Measurements from ENCODE around the gene DDX25. TPM values are rescaled to one million over a fixed set of nuclear protein-coding genes. Genes with fewer than 3 reads are reported as not detected.

Gene DDX25
- total RNA-seq, 1 experiment from 2014 or later: 0.37 TPM

GRCh38 chr11:125892994-125893393, 11.3 kb upstream of the DDX25 start:
- Histone ChIP-seq H3K4me3 (replicated peaks in 1 of 2; ENCODE audit: low read depth in 1 of 2, low read length in 2 of 2) (no peak overlapping the region), H3K79me2 (ENCODE audit: insufficient read depth, low read length) (peaks cover 100% of the 10 kb centered on the region), H3K9me3 (ENCODE audit: control insufficient read depth in 1 of 2, insufficient read depth in 1 of 2, low read depth in 1 of 2, low read length in 2 of 2) (no peaks in the 10 kb centered on the region), H3K36me3 (ENCODE audit: control insufficient read depth in 1 of 2, insufficient read depth in 2 of 2, low read length in 2 of 2) (peaks cover 24 to 36% of the 10 kb centered on the region in 2 experiments; a peak in 3 of 4 replicates), H3K27me3 (ENCODE audit: insufficient read depth, low read length) (no peaks in the 10 kb centered on the region), H3K9me2 (ENCODE audit: insufficient read depth) (no peaks in the 10 kb centered on the region), H2AFZ (ENCODE audit: low read depth, low read length, poor library complexity, severe bottlenecking) (no peak overlapping the region), H3K4me2 (ENCODE audit: low read length) (no peak overlapping the region), H3K27ac (ENCODE audit: low read depth, low read length) (no peak overlapping the region), H3K9ac (ENCODE audit: low read length) (no peak overlapping the region), H3K4me1 (ENCODE audit: control insufficient read depth in 1 of 2, insufficient read depth in 2 of 2, low read length in 2 of 2) (peaks cover 0 to 16% of the 10 kb centered on the region in 2 experiments; a peak in 3 of 4 replicates), H4K20me1 (ENCODE audit: insufficient read depth) (peaks cover 3% of the 10 kb centered on the region; the same call in 1 of the 2 replicates)
- TF ChIP-seq FOSL1 (IDR thresholded peaks at IDR 0.05; ENCODE audit: low read depth): no peak
- no peak for TF ChIP-seq EGR1 (IDR thresholded peaks at IDR 0.05; ENCODE audit: low read depth)
- TF ChIP-seq EZH2 (IDR thresholded peaks at IDR 0.05): no peak
- ChIA-PET POLR2A (no interaction called here), RAD21 (ENCODE audit: low non-redundant PET in 1 of 2, low total read pairs in 2 of 2, uncharacterized antibody in 2 of 2, unreplicated experiment in 2 of 2) (no interaction called here), CTCF (no interaction called here)
- DNase-seq (ENCODE audit: low read depth, low spot score): no peak
- BruUV-seq (replicated peaks): no TSS peak
- ATAC-seq: no peak
- intact Hi-C loops (cut with micrococcal nuclease): no loop called here

GRCh38 chr11:125901872-125902271, 2.4 kb upstream of the DDX25 start:
- intact Hi-C loops (cut with micrococcal nuclease): no loop called here
- Histone ChIP-seq H4K20me1 (ENCODE audit: insufficient read depth) (0 out of 2 replicates have a peak, but pooled peaks cover 4% of the 10 kb centered on the region), H3K4me2 (ENCODE audit: low read length) (peak overlapping the region; percentile 79), H3K4me3 (replicated peaks in 1 of 2; ENCODE audit: low read depth in 1 of 2, low read length in 2 of 2) (peak overlapping the region; percentile 63 to 82), H3K27ac (ENCODE audit: low read depth, low read length) (no peak overlapping the region), H3K27me3 (ENCODE audit: insufficient read depth, low read length) (peaks cover 8% of the 10 kb centered on the region; the same call in 1 of the 2 replicates), H3K36me3 (ENCODE audit: control insufficient read depth in 1 of 2, insufficient read depth in 2 of 2, low read length in 2 of 2) (peaks cover 17 to 20% of the 10 kb centered on the region in 2 experiments; a peak in 3 of 4 replicates), H3K9ac (ENCODE audit: low read length) (no peak overlapping the region), H3K9me2 (ENCODE audit: insufficient read depth) (no peaks in the 10 kb centered on the region), H3K4me1 (ENCODE audit: control insufficient read depth in 1 of 2, insufficient read depth in 2 of 2, low read length in 2 of 2) (peaks cover 3 to 8% of the 10 kb centered on the region in 2 experiments; a peak in 2 of 4 replicates), H3K79me2 (ENCODE audit: insufficient read depth, low read length) (peaks cover 56% of the 10 kb centered on the region), H2AFZ (ENCODE audit: low read depth, low read length, poor library complexity, severe bottlenecking) (no peak overlapping the region), H3K9me3 (ENCODE audit: control insufficient read depth in 1 of 2, insufficient read depth in 1 of 2, low read depth in 1 of 2, low read length in 2 of 2) (no peaks in the 10 kb centered on the region)
- BruUV-seq (replicated peaks): no TSS peak
- DNase-seq (ENCODE audit: low read depth, low spot score): no peak
- no peak for TF ChIP-seq SP1 (IDR thresholded peaks at IDR 0.05; ENCODE audit: low read depth)
- no peak for TF ChIP-seq EZH2 (IDR thresholded peaks at IDR 0.05)
- no peak for TF ChIP-seq TCF7L2 (IDR thresholded peaks at IDR 0.05; ENCODE audit: borderline replicate concordance, extremely low read depth, insufficient read depth, insufficient read length)
- no peak for TF ChIP-seq ZNF274 (IDR thresholded peaks at IDR 0.05; ENCODE audit: low read depth, low read length)
- no peak for TF ChIP-seq EGR1 (IDR thresholded peaks at IDR 0.05; ENCODE audit: low read depth)
- no peak for TF ChIP-seq ZBTB33 (IDR thresholded peaks at IDR 0.05; ENCODE audit: extremely low read depth, insufficient replicate concordance, low read length)
- TF ChIP-seq EZH2phosphoT487 (IDR thresholded peaks at IDR 0.05; ENCODE audit: borderline replicate concordance): no peak
- TF ChIP-seq CBX3 (IDR thresholded peaks at IDR 0.05; ENCODE audit: low read depth): no peak
- TF ChIP-seq MAX (IDR thresholded peaks at IDR 0.05): no peak
- RAD21 ChIA-PET (ENCODE audit: low non-redundant PET in 1 of 2, low total read pairs in 2 of 2, uncharacterized antibody in 2 of 2, unreplicated experiment in 2 of 2): no interaction called here
- CTCF ChIA-PET: no interaction called here
- POLR2A ChIA-PET: no interaction called here
- ATAC-seq: no peak
